ENCODE results near the gene GDF9.

Gene GDF9

DNA sequence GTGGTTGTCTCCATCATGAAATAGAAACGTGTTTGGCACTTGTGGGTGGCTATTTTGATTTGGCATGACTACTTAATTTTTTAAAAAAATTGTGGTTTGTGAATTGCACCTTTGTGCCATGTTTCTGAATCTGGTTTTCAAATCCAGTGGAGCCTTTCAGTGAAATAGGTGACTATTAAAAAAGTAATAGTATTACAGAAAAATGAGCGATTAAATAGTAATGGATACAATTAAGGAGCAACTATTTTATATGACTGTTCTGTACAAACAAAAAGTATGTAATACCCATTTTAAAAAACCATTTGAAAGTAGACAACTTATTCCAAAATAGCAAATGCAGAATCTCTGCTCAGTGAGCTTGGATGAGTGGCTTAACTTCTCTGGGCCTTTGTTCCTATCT is 50.2 kb downstream of the GDF9 start:
- DNase-seq: no peak

- DNase-seq: no peak
These were observed 50.8 kb downstream of the GDF9 start for GRCh38 chr5:132815454-132815853.

DNA sequence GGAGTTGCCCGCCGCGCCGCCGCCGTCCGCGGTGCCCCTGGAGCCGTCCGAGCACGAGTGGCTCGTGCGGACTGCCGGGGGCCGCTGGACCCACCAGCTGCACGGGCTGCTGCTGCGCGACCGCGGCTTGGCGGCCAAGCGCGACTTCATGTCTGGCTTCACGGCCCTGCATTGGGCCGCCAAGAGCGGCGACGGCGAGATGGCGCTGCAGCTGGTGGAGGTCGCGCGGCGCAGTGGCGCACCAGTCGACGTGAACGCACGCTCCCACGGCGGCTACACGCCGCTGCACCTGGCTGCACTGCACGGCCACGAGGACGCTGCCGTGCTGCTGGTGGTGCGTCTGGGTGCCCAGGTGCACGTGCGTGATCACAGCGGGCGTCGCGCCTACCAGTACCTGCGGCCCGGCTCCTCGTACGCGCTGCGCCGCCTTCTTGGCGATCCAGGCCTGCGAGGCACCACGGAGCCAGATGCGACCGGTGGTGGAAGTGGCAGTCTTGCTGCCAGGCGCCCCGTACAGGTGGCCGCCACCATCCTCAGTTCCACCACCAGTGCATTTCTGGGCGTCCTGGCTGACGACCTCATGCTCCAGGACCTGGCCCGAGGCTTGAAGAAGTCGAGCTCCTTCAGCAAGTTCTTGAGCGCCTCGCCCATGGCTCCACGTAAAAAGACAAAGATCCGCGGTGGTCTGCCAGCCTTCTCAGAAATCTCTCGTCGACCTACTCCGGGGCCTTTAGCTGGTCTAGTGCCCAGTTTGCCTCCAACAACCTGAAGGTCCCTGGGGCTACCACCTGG is 51.6 kb downstream of the GDF9 start:
- DNase-seq: no peak

GRCh38 chr5:132813599-132814502 is 52.4 kb downstream of the GDF9 start:
- DNase-seq: peak in 1 of 2 donors; percentile 50

GRCh38 chr5:132812781-132813598 is 53.3 kb downstream of the GDF9 start, which contains the start of gene SOWAHA:
Gene SOWAHA, plus strand, starts transcription at chr5:132813302. Its CDS starts 320 bp downstream, at chr5:132813622.
- peak in 1 of 2 donors; percentile 20 for DNase-seq

- no peak for DNase-seq
These were observed 54.0 kb downstream of the GDF9 start for GRCh38 chr5:132812123-132812765.
